Spleen (tissue), 11 donors: ENCODE results near the gene P2RX2. TPM values are rescaled to one million over a fixed set of nuclear protein-coding genes. Genes with fewer than 3 reads are reported as not detected.

Source experiments
- DNase-seq: peaks from one replicate; pipeline ENCODE4 v3.0.0-alpha.2; 2020
- H3K27ac ChIP-seq, 8 donors: fragments of 200-600 bp; sonication (generic) in 7 of 8; 1 replicate in 4 of 8; 2 replicates in 4 of 8; pipeline versions ENCODE4 v1.5.0 to v1.8.0; 2016 to 2021; ENCODE audit warnings: inconsistent platforms in 4 of 8, mild to moderate bottlenecking in 4 of 8, moderate library complexity in 1 of 8
- H3K27me3 ChIP-seq, 7 donors: fragments of 200-600 bp; sonication (generic) in 6 of 7; replicated peaks in 1 of 7; 1 replicate in 4 of 7; 2 replicates in 3 of 7; pipeline versions ENCODE4 v1.5.0 to v1.8.0; 2016 to 2021; ENCODE audit warnings: inconsistent platforms in 3 of 7, mild to moderate bottlenecking in 1 of 7
- H3K36me3 ChIP-seq, 6 donors: fragments of 200-600 bp; sonication (generic) in 5 of 6; 1 replicate in 4 of 6; 2 replicates in 2 of 6; pipeline versions ENCODE4 v1.5.0 to v1.8.0; 2016 to 2021; ENCODE audit warnings: inconsistent platforms in 2 of 6
- H3K4me1 ChIP-seq, 6 donors: fragments of 200-600 bp; sonication (generic) in 5 of 6; 1 replicate in 3 of 6; 2 replicates in 3 of 6; pipeline versions ENCODE4 v1.5.0 to v1.8.0; 2016 to 2021; ENCODE audit warnings: inconsistent platforms in 3 of 6
- H3K4me3 ChIP-seq, 8 donors: fragments of 200-600 bp; sonication (generic) in 7 of 8; 1 replicate in 4 of 8; 2 replicates in 4 of 8; pipeline versions ENCODE4 v1.5.0 to v1.8.0; 2016 to 2021; ENCODE audit warnings: inconsistent platforms in 4 of 8, mild to moderate bottlenecking in 4 of 8, moderate library complexity in 2 of 8
- H3K9me3 ChIP-seq, 8 donors: fragments of 200-600 bp; sonication (generic) in 7 of 8; 1 replicate in 4 of 8; 2 replicates in 4 of 8; pipeline versions ENCODE4 v1.5.0 to v1.8.0; 2016 to 2021; ENCODE audit warnings: inconsistent platforms in 4 of 8
- POLR2A ChIP-seq, 3 donors: fragments of 450-650 bp; IDR thresholded peaks; one replicate each; pipeline ENCODE4 v1.5.1; 2017; ENCODE audit warnings: antibody characterized with exemption in 3 of 3, mild to moderate bottlenecking in 1 of 3
- POLR2AphosphoS5 ChIP-seq, 3 donors: sonication (generic); formaldehyde crosslinking; IDR thresholded peaks; one replicate each; pipeline ENCODE4 v1.5.1; 2017; ENCODE audit warnings: antibody characterized with exemption in 3 of 3
- WGBS, 5 donors: extraction: QIAGEN DNeasy Blood & Tissue Kit in 3 of 5; methylation state at CpG; one replicate each; pipeline versions ENCODE4 v1.1.5 to v1.1.7; 2013 to 2018; 5-methylcytosine and 5-hydroxymethylcytosine counted together
- intact Hi-C: fragments of 100-400 bp; cut with DNase I; formaldehyde crosslinking; loops from one replicate; pipeline ENCODE4 v1.15.0; 2023; ENCODE audit warnings: low total_unique reads
- polyA plus RNA-seq, 3 donors: library from polyadenylated mRNA; stranded (reverse); fragments of 200-250 nt; gene quantifications; one replicate each; pipeline ENCODE4 v1.2.1, GENCODE V29; 2013
- total RNA-seq, 7 donors: library from RNA; depleted of rRNA in 3 of 7; stranded (reverse); fragments of >200 nt in 3 of 7; fragmentation: NEBNext Ultra II Directional in 4 of 7; extraction: Animal tissue kit (Norgen Biotek cat#: 25700) in 4 of 7; gene quantifications; one replicate each; pipeline versions ENCODE4 v1.1.0 to v1.2.1, GENCODE V29; 2016 to 2021
- TF ChIP-seq, protein P1 (sequence below), 11 experiments: fragments of 200-600 bp in 7 of 11; fragments of 450-650 bp in 4 of 11; sonication (generic) in 4 of 11; IDR thresholded peaks in 8 of 11; conservative IDR thresholded peaks in 3 of 11; 1 replicate in 7 of 11; 2 replicates in 4 of 11; pipeline versions ENCODE4 v1.4.0 to v1.8.0; 2016 to 2021; ENCODE audit warnings: antibody characterized with exemption in 11 of 11, inconsistent platforms in 4 of 11, mild to moderate bottlenecking in 1 of 11
- donor health status: healthy with polysubstance abuse.
- donor health status: DM: no; HTN: no; CAD: no; lungs with moderate emphysema.
- donor health status: DM: no; HTN: no; CAD: no.
- donor health status: Bipolar disorder and iron deficiency.
- donor health status: healthy.
- donor health status: DM: no; HTN: no; CAD: no.
- donor health status: DM: yes; HTN: yes; CAD: no.

The P2RX2 gene
- total and polyA plus RNA-seq, 10 donors, result 0.77 to 4.5 (median 2.5) TPM

- intact Hi-C loops, result no loop called here
- DNase-seq, result no peak
- Histone ChIP-seq H3K36me3 (peaks cover 0 to 23% (median 17%) of the 10 kb centered on the region in 6 donors), H3K27me3 (peaks cover 0 to 59% (median 45%) of the 10 kb centered on the region in 7 donors), H3K9me3 (peaks cover 0 to 23% (median 12%) of the 10 kb centered on the region in 8 donors), H3K4me1 (peaks cover 4 to 43% (median 23%) of the 10 kb centered on the region in 6 donors), H3K27ac (no peak overlapping the region), H3K4me3 (no peak overlapping the region)
- 60 to 70% (median 65%) methylated on average over 20 to 29 of the region's 29 CpGs for WGBS, 5 donors
- TF ChIP-seq, protein P1, sequence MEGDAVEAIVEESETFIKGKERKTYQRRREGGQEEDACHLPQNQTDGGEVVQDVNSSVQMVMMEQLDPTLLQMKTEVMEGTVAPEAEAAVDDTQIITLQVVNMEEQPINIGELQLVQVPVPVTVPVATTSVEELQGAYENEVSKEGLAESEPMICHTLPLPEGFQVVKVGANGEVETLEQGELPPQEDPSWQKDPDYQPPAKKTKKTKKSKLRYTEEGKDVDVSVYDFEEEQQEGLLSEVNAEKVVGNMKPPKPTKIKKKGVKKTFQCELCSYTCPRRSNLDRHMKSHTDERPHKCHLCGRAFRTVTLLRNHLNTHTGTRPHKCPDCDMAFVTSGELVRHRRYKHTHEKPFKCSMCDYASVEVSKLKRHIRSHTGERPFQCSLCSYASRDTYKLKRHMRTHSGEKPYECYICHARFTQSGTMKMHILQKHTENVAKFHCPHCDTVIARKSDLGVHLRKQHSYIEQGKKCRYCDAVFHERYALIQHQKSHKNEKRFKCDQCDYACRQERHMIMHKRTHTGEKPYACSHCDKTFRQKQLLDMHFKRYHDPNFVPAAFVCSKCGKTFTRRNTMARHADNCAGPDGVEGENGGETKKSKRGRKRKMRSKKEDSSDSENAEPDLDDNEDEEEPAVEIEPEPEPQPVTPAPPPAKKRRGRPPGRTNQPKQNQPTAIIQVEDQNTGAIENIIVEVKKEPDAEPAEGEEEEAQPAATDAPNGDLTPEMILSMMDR (IDR thresholded peaks at IDR 0.05 in 8 of 11, conservative IDR thresholded peaks at IDR 0.05 in 3 of 11), result no peak
- TF ChIP-seq POLR2AphosphoS5 (IDR thresholded peaks at IDR 0.05), result peak in 1 of 3 donors; percentile 9
Observed at GRCh38 chr12:132620113-132620898, 1.7 kb downstream of the P2RX2 start.

- Histone ChIP-seq H3K9me3 (peaks cover 0 to 18% (median 11%) of the 10 kb centered on the region in 8 donors), H3K27ac (peak overlapping the region in 2 of 8 donors; percentile 59 to 72), H3K4me1 (peaks cover 4 to 43% (median 23%) of the 10 kb centered on the region in 6 donors), H3K27me3 (peaks cover 0 to 52% (median 41%) of the 10 kb centered on the region in 7 donors), H3K36me3 (peaks cover 0 to 31% (median 25%) of the 10 kb centered on the region in 6 donors), H3K4me3 (no peak overlapping the region)
- DNase-seq, result no peak
- 71 to 78% (median 74%) methylated on average over 23 to 28 of the region's 28 CpGs for WGBS, 5 donors
- no peak for TF ChIP-seq POLR2A (IDR thresholded peaks at IDR 0.05)
- peak in 1 of 3 donors; percentile 20 for TF ChIP-seq POLR2AphosphoS5 (IDR thresholded peaks at IDR 0.05)
- intact Hi-C loops, result no loop called here
Observed at GRCh38 chr12:132620899-132621656, 2.5 kb downstream of the P2RX2 start.

DNA sequence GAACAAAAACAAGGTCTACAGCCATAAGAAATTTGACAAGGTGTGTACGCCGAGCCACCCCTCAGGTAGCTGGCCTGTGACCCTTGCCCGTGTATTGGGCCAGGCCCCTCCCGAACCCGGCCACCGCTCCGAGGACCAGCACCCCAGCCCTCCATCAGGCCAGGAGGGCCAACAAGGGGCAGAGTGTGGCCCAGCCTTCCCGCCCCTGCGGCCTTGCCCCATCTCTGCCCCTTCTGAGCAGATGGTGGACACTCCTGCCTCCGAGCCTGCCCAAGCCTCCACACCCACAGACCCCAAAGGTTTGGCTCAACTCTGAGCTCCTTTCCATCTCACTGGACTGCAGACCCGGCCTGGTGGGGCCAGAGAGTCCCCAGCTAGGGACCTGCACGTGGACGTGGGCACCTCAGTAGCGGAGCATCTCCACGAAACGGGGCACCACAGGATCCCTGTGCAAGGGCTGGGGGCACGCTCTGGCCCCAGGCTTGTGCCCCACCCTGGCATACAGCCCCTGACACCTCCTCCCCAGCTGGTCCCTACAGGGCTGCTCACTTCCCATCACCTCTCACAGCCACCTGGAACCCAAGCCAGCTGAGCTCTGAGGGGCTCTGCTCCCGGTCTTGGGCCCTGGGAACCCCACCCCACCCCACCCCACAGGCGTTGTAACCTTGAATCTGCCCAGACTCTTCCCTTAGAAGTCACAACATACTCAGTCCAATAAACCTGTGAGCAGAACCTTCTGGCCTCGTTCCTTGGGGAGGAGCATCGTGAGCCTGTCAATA lies 3.3 kb downstream of the P2RX2 start:
- WGBS, 5 donors, result 75 to 83% (median 78%) methylated on average over 13 to 21 of the region's 21 CpGs
- peaks cover 0 to 44% (median 36%) of the 10 kb centered on the region in 7 donors for H3K27me3 ChIP-seq

More for the DNA sequence above, 3.3 kb downstream of the P2RX2 start:
- DNase-seq, result no peak
- intact Hi-C loops, result no loop called here
- Histone ChIP-seq H3K9me3 (peaks cover 0 to 11% (median 6%) of the 10 kb centered on the region in 8 donors), H3K4me1 (peaks cover 4 to 43% (median 23%) of the 10 kb centered on the region in 6 donors), H3K27ac (peak overlapping the region in 4 of 8 donors; percentile 59 to 74 (median 66)), H3K4me3 (no peak overlapping the region), H3K36me3 (peaks cover 0 to 39% (median 28%) of the 10 kb centered on the region in 6 donors)
- TF ChIP-seq POLR2AphosphoS5 (IDR thresholded peaks at IDR 0.05) (peak in 2 of 3 donors; percentile 13 to 15), POLR2A (IDR thresholded peaks at IDR 0.05) (no peak)
- TF ChIP-seq, protein P1 (IDR thresholded peaks at IDR 0.05 in 8 of 11, conservative IDR thresholded peaks at IDR 0.05 in 3 of 11), result no peak
